ENCODE measurements around the gene PICALM.
A peak's percentile ranks its signal among the peaks of the same experiment; 100 is the strongest.
"Not testable (repeated sequence)": the region's sequence is repeated elsewhere in the genome, so short reads cannot be mapped to it uniquely, and the experiment has no call there.

PICALM gene

GRCh38 chr11:85941380-85941973, 127.4 kb downstream of the PICALM start:
- peak in 1 of 2 donors; percentile 10 for DNase-seq (ENCODE audit: low read depth in 2 of 2)

DNA sequence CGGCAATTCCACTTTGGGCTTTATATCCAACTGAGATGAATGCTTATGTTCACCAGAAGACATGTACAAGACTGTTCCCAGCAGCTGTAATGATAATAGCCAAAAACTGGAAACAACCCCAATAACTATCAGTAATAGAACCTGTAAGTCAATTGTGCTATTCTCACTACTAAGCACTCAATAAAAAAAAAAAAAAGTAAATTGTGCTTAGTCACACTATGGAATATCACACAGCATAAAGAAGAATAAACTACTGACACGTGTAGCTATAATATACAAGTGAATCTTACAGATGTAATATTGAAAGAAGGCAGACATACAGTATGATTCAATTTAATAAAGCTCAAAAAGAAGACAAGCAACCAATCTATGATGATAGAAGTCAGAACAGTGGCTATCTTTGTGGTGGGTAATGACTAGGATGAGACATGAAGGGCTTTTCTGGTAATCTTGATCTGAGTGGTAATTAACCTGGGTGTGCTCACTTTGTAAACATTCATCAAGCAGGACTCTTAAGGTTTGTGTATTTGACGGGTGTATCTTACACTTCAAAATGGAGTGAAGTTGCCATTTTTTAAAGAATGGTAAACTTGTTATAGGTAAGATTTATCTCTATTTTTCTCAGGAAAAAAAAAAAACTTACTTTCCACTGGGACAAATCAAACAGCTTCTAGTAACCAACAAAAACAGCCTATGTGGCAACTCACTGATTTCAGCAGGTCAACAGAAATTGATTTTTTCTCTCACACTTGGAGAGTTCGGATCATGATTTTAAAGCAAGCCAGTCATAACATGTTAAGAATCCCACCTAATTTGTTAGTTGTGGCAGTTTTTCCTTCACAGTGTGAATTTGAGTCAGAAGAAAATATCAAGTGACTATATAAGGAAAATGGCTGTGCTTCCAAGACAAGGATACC, 129.5 kb downstream of the PICALM start:
- no peak for DNase-seq (ENCODE audit: low read depth in 2 of 2)

DNA sequence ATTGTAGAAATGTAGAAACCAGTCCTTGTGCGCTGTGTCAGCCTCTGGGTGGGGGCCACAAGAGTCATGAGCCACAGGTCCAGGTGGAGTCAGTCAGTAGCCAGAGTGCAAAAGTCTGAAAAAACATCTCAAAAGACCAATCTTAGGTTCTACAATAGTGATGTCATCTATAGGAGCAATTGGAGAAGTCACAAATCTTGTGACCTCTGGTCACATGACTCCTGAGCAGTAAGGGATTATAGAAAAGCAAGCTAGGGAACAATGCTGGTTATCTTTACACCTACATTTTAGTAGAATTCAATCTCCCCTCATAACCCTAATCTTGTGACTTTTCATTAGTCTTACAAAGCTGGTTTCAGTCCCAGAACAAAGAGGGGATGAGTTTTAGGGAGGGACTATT, 131.0 kb downstream of the PICALM start:
- DNase-seq (ENCODE audit: low read depth in 2 of 2) = no peak

- DNase-seq (ENCODE audit: low read depth in 2 of 2) = no peak
Observed at GRCh38 chr11:85935751-85936150, 133.1 kb downstream of the PICALM start.

- DNase-seq (ENCODE audit: low read depth in 2 of 2) = no peak
Observed at GRCh38 chr11:85934596-85935169, 134.2 kb downstream of the PICALM start.

- no peak for DNase-seq (ENCODE audit: low read depth in 2 of 2)
Observed at GRCh38 chr11:85930879-85931366, 138.0 kb downstream of the PICALM start.

DNA sequence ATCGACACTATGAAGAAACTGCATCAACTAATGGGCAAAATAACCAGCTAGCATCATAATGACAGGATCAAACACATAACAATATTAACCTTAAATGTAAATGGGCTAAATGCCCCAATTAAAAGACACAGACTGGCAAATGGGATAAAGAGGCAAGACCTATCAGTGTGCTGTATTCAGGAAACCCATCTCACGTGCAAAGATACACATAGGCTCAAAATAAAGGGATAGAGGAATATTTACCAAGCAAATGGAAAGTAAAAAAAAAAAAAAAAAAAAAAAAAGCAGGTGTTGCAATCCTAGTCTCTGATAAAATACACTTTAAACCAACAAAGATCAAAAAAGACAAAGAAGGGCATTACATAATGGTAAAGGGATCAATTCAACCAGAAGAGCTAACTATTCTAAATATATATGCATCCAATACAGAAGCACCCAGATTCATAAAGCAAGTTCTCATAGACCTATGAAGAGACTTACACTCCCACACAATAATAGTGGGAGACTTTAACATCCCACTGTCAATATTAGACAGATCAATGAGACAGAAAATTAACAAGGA, 142.2 kb downstream of the PICALM start:
- DNase-seq (ENCODE audit: low read depth in 2 of 2) = not testable (repeated sequence)

- DNase-seq (ENCODE audit: low read depth in 2 of 2) = no peak
Observed at GRCh38 chr11:85923455-85923854, 145.4 kb downstream of the PICALM start.

- DNase-seq (ENCODE audit: low read depth in 2 of 2) = no peak
Observed at GRCh38 chr11:85922367-85922766, 146.5 kb downstream of the PICALM start.

GRCh38 chr11:85918910-85919794, 149.7 kb downstream of the PICALM start:
- no peak for DNase-seq (ENCODE audit: low read depth in 2 of 2)

DNA sequence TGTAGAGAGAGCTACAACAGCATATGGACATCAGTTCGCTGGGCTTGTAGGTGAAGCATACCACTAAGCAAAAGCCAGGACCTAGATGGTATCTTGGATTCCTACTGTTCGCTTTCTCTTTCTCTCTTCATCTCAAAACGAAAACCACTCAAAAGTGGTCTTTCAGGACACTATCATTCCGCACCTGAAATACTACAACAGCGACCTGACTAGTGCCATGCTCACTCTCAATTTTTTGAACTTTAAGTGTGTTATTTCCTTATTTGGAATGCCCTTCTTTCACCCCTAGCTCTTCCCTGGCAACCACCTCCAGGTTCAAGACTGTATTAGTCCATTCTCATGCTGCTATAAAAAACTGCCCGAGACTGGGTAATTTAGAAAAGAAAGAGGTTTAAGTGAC, 154.5 kb downstream of the PICALM start:
- DNase-seq (ENCODE audit: low read depth in 2 of 2) = no peak

- DNase-seq (ENCODE audit: low read depth in 2 of 2) = no peak
Observed at GRCh38 chr11:85913513-85913912, 155.4 kb downstream of the PICALM start.

- DNase-seq (ENCODE audit: low read depth in 2 of 2) = no peak
Observed at GRCh38 chr11:85912414-85912813, 156.5 kb downstream of the PICALM start.

All from stimulated activated CD4-positive, alpha-beta T cell treated with anti-CD3 and anti-CD28 coated beads, Interleukin-1b, Interleukin-23, amount 100 ng/mL, for 4 hours (primary cell).